GM12872 (cell line): ENCODE measurements around the gene FYB2.

Experiments used
- CTCF ChIP-seq: IDR thresholded peaks from 3 replicates; pipeline ENCODE4 v1.5.1; 2011; ENCODE audit warnings: low read depth, mild to moderate bottlenecking, low read length, moderate library complexity; ENCODE audit not compliant: insufficient read depth

The FYB2 gene

GRCh38 chr1:56819387-56819899 is at the start of gene FYB2:
Gene FYB2 (minus strand): TSS chr1:56819404. CDS start chr1:56819290, 114 bp downstream.
- TF ChIP-seq CTCF = no peak

GRCh38 chr1:56868761-56869160 is 49.6 kb upstream of the FYB2 start:
- TF ChIP-seq CTCF = no peak

GRCh38 chr1:56867491-56867890 is 48.3 kb upstream of the FYB2 start:
- TF ChIP-seq CTCF = no peak

GRCh38 chr1:56866656-56867055 is 47.5 kb upstream of the FYB2 start:
- TF ChIP-seq CTCF = no peak

- TF ChIP-seq CTCF = no peak
These were observed 45.2 kb upstream of the FYB2 start for GRCh38 chr1:56864430-56864829.

GRCh38 chr1:56863265-56863992 is 44.2 kb upstream of the FYB2 start:
- TF ChIP-seq CTCF = no peak

GRCh38 chr1:56859287-56859686 is 40.1 kb upstream of the FYB2 start:
- no peak for TF ChIP-seq CTCF
